ENCODE results near the gene CSNK1A1. TPM values are rescaled to one million over a fixed set of nuclear protein-coding genes. Genes with fewer than 3 reads are reported as not detected.
A peak's percentile ranks its signal among the peaks of the same experiment; 100 is the strongest.

CSNK1A1 gene
- total RNA-seq, 3 donors from 2014 or later = 151 to 350 (median 287) TPM

- DNase-seq (ENCODE audit: low spot score in 2 of 2) = no peak
- intact Hi-C loops (cut with DNase I; ENCODE audit: low total_unique reads) = no loop called here
- TF ChIP-seq POLR2A (IDR thresholded peaks at IDR 0.05) = no peak
- no peak for TF ChIP-seq CTCF (IDR thresholded peaks at IDR 0.05)
- no peak for TF ChIP-seq POLR2AphosphoS5 (IDR thresholded peaks at IDR 0.05)
- H3K9me3 ChIP-seq = no peaks in the 10 kb centered on the region
- peak overlapping the region in 1 of 2 donors; percentile 48 for H3K27ac ChIP-seq
- H3K4me3 ChIP-seq = no peak overlapping the region
- H3K36me3 ChIP-seq = no peaks in the 10 kb centered on the region
- peaks cover 0 to 2% of the 10 kb centered on the region in 2 donors for H3K4me1 ChIP-seq
- H3K27me3 ChIP-seq = no peaks in the 10 kb centered on the region
Observed at GRCh38 chr5:149457393-149457763, 93.9 kb downstream of the CSNK1A1 start.

- intact Hi-C loops (cut with DNase I; ENCODE audit: low total_unique reads) = no loop called here
- no peak for DNase-seq (ENCODE audit: low spot score in 2 of 2)
- Histone ChIP-seq H3K36me3 (no peaks in the 10 kb centered on the region), H3K9me3 (no peaks in the 10 kb centered on the region), H3K4me1 (peaks cover 5 to 7% of the 10 kb centered on the region in 2 donors), H3K4me3 (no peak overlapping the region), H3K27me3 (no peaks in the 10 kb centered on the region), H3K27ac (peak overlapping the region; percentile 48 to 68)
- no peak for TF ChIP-seq POLR2AphosphoS5 (IDR thresholded peaks at IDR 0.05)
- no peak for TF ChIP-seq POLR2A (IDR thresholded peaks at IDR 0.05)
- TF ChIP-seq CTCF (IDR thresholded peaks at IDR 0.05) = no peak
Observed at GRCh38 chr5:149456597-149457392, 94.4 kb downstream of the CSNK1A1 start.

GRCh38 chr5:149455889-149456409 lies 95.3 kb downstream of the CSNK1A1 start:
- no peak for DNase-seq (ENCODE audit: low spot score in 2 of 2)
- intact Hi-C loops (cut with DNase I; ENCODE audit: low total_unique reads) = no loop called here
- Histone ChIP-seq H3K9me3 (no peaks in the 10 kb centered on the region), H3K36me3 (no peaks in the 10 kb centered on the region), H3K4me3 (no peak overlapping the region), H3K27ac (peak overlapping the region; percentile 58 to 68), H3K27me3 (no peaks in the 10 kb centered on the region), H3K4me1 (peaks cover 7% of the 10 kb centered on the region in 2 donors)
- TF ChIP-seq POLR2AphosphoS5 (IDR thresholded peaks at IDR 0.05) = no peak
- no peak for TF ChIP-seq CTCF (IDR thresholded peaks at IDR 0.05)

GRCh38 chr5:149453618-149454415 lies 97.4 kb downstream of the CSNK1A1 start:
- Histone ChIP-seq H3K36me3 (no peaks in the 10 kb centered on the region), H3K9me3 (no peaks in the 10 kb centered on the region), H3K27ac (peak overlapping the region; percentile 86 to 94), H3K4me1 (peaks cover 16 to 22% of the 10 kb centered on the region in 2 donors), H3K27me3 (no peaks in the 10 kb centered on the region), H3K4me3 (peak overlapping the region in 1 of 3 donors; percentile 6)
- TF ChIP-seq POLR2A (IDR thresholded peaks at IDR 0.05) = no peak
- TF ChIP-seq CTCF (IDR thresholded peaks at IDR 0.05) = no peak
- TF ChIP-seq POLR2AphosphoS5 (IDR thresholded peaks at IDR 0.05) = no peak
- DNase-seq (ENCODE audit: low spot score in 2 of 2) = no peak
- intact Hi-C loops (cut with DNase I; ENCODE audit: low total_unique reads) = no loop called here
